ENCODE measurements around the gene MVB12A. TPM values are rescaled to one million over a fixed set of nuclear protein-coding genes. Genes with fewer than 3 reads are reported as not detected.

MVB12A gene
- total and polyA plus RNA-seq, 9 of the 15 experiments (the other 6 are each of a cell fraction or from before 2014, with no cell fraction given): 1.2 to 46.2 (median 22.4) TPM

GRCh38 chr19:17380426-17381138 is 39.3 kb upstream of the MVB12A start:
- no peaks in the 10 kb centered on the region for H3K9me1 ChIP-seq (ENCODE audit: control insufficient read depth, insufficient read depth, low read length)
- ATAC-seq (no peak), DNase-seq (ENCODE audit: extremely low read depth in 1 of 4, low spot score in 3 of 4) (no peak), FAIRE-seq (no peak)
- H4K20me1 ChIP-seq (replicated peaks; ENCODE audit: control insufficient read depth, insufficient read depth, low read length): no peaks in the 10 kb centered on the region
- H3K27ac ChIP-seq (ENCODE audit: extremely low read depth, low read depth, low read length): no peak overlapping the region
- no peak overlapping the region for H3K4me3 ChIP-seq
- H3K4me2 ChIP-seq (ENCODE audit: insufficient read depth, low read length): no peak overlapping the region
- H3K9ac ChIP-seq (ENCODE audit: insufficient read depth in 1 of 2, low read depth in 2 of 2, low read length in 2 of 2): no peak overlapping the region
- intact Hi-C loops (cut with micrococcal nuclease): no loop called here
- TF ChIP-seq BCOR (IDR thresholded peaks at IDR 0.05) (peak; percentile 39; the same call in 1 of the 2 replicates), FOXA1 (IDR thresholded peaks at IDR 0.05; ENCODE audit: borderline replicate concordance) (no peak), ZNF280A (IDR thresholded peaks at IDR 0.05; ENCODE audit: low read depth, partially characterized antibody) (peak; percentile 33), TRIM28 (IDR thresholded peaks at IDR 0.05) (0 out of 2 replicates have a peak, but pooled peaks have one; percentile 58), IFI16 (CRISPR knock-in tag; IDR thresholded peaks at IDR 0.05) (no peak), CBX3 (IDR thresholded peaks at IDR 0.05; ENCODE audit: borderline replicate concordance in 1 of 2, low read length in 2 of 2) (peak in 1 of 2 experiments; percentile 87; a peak in 2 of 3 replicates), RBM25 (IDR thresholded peaks at IDR 0.05; ENCODE audit: low read depth, low read length, severe bottlenecking) (peak; percentile 93)
- in situ Hi-C loops (cut with MboI): loop anchor here (10.0 kb wide), 1 partner anchor 316 kb away; no protein-coding TSS in a partner anchor
- ChIA-PET POLR2A (no interaction called here), CTCF (ENCODE audit: low intra/inter-chr PET ratio) (interaction anchor here (0.6 kb wide), 1 partner anchor 80 kb away, joined by 3 read pairs; no protein-coding TSS in a partner anchor)
- no peak overlapping the region for H2AFZ ChIP-seq (ENCODE audit: low read depth, low read length)
- no peaks in the 10 kb centered on the region for H3K79me2 ChIP-seq (ENCODE audit: control insufficient read depth, insufficient read depth, low read length)
- 74% methylated on average over 5 of the region's 5 CpGs for WGBS (ENCODE audit: insufficient coverage, low coverage, missing lambda C conversion rate)
- no peaks in the 10 kb centered on the region for H3K36me3 ChIP-seq (ENCODE audit: control insufficient read depth, insufficient read depth, low read length)
- peaks cover 15 to 18% of the 10 kb centered on the region in 2 experiments; a peak in 4 of 5 replicates for H3K4me1 ChIP-seq (replicated peaks in 1 of 2; ENCODE audit: control insufficient read depth in 2 of 2, insufficient read depth in 2 of 2, low read length in 2 of 2)
- BruUV-seq (replicated peaks): no TSS peak
- peaks cover 3% of the 10 kb centered on the region; the same call in 1 of the 2 replicates for H3K9me3 ChIP-seq (replicated peaks; ENCODE audit: control insufficient read depth, insufficient read depth, low read depth, low read length)
- no peaks in the 10 kb centered on the region for H3K27me3 ChIP-seq (ENCODE audit: control insufficient read depth in 2 of 2, insufficient read depth in 2 of 2, low read length in 2 of 2)
